B cell (primary cell): Measurements from ENCODE around the gene SPEN. TPM values are rescaled to one million over a fixed set of nuclear protein-coding genes. Genes with fewer than 3 reads are reported as not detected.
"Not testable (repeated sequence)": the region's sequence is repeated elsewhere in the genome, so short reads cannot be mapped to it uniquely, and the experiment has no call there.

Source experiments
- ATAC-seq: fragments of 200-7000 bp; cut with Tn5 transposase; one replicate; pipeline ENCODE4 v1.10.0; 2021; ENCODE audit warnings: low read depth, mild to moderate bottlenecking, moderate number of reproducible peaks, moderate library complexity
- CTCF ChIA-PET: fragments of 350-600 bp; sonication (Branson Sonifier 250); formaldehyde crosslinking; loops from one replicate; lab custom pipeline; 2021; ENCODE audit warnings: antibody characterized with exemption, inconsistent platforms; lab: Charles Lee
- POLR2A ChIA-PET: fragments of 350-600 bp; sonication (Branson Sonifier 250); formaldehyde crosslinking; loops from one replicate; lab custom pipeline; 2021; ENCODE audit warnings: antibody characterized with exemption; lab: Charles Lee
- DNase-seq: peaks from one replicate; pipeline ENCODE4 v3.0.0; 2013
- H2AFZ ChIP-seq: 2 replicates; pipeline ENCODE4 v1.6.1; 2012; ENCODE audit warnings: mild to moderate bottlenecking, low read depth, low read length; ENCODE audit not compliant: insufficient read depth, poor library complexity, severe bottlenecking
- H3K27ac ChIP-seq, 2 donors: 1 replicate in 1 of 2; 2 replicates in 1 of 2; pipeline ENCODE4 v1.5.1; 2012 to 2013; ENCODE audit warnings: low read length in 2 of 2, mild to moderate bottlenecking in 2 of 2, moderate library complexity in 1 of 2
- H3K27me3 ChIP-seq, 4 experiments: fragments of 200-600 bp in 1 of 4; sonication (generic) in 1 of 4; replicated peaks in 1 of 4; 1 replicate in 2 of 4; 2 replicates in 2 of 4; pipeline versions ENCODE4 v1.6.1 to v1.7.0; 2013 to 2016; ENCODE audit warnings: low read length in 3 of 4, mild to moderate bottlenecking in 2 of 4, mixed read lengths in 1 of 4, moderate library complexity in 1 of 4; ENCODE audit not compliant: insufficient read depth in 4 of 4, control insufficient read depth in 3 of 4; ENCODE audit errors: control extremely low read depth in 1 of 4
- H3K36me3 ChIP-seq, 2 experiments: replicated peaks in 1 of 2; 1 replicate in 1 of 2; 2 replicates in 1 of 2; pipeline versions ENCODE4 v1.6.1 to v1.7.1; 2013; ENCODE audit warnings: low read length in 1 of 2; ENCODE audit not compliant: insufficient read depth in 2 of 2, control insufficient read depth in 1 of 2; ENCODE audit errors: control extremely low read depth in 1 of 2, extremely low read depth in 1 of 2
- H3K4me1 ChIP-seq, 2 donors: fragments of 200-600 bp in 1 of 2; sonication (generic) in 1 of 2; 1 replicate in 1 of 2; 2 replicates in 1 of 2; pipeline versions ENCODE4 v1.5.1 to v1.6.1; 2013 to 2017; ENCODE audit warnings: low read length in 2 of 2; ENCODE audit not compliant: control insufficient read depth in 2 of 2, insufficient read depth in 2 of 2
- H3K4me2 ChIP-seq: replicated peaks from 2 replicates; pipeline ENCODE3; 2012; ENCODE audit warnings: mild to moderate bottlenecking, low read depth, low read length; ENCODE audit not compliant: poor library complexity, severe bottlenecking
- H3K4me3 ChIP-seq, 5 experiments: fragments of 200-600 bp in 1 of 5; sonication (generic) in 1 of 5; 1 replicate in 3 of 5; 2 replicates in 2 of 5; pipeline versions ENCODE4 v1.5.1 to v1.7.0; 2011 to 2016; ENCODE audit warnings: low read length in 4 of 5, mild to moderate bottlenecking in 4 of 5, low read depth in 2 of 5, control low read depth in 1 of 5, moderate library complexity in 1 of 5; ENCODE audit not compliant: insufficient read depth in 1 of 5; ENCODE audit errors: control extremely low read depth in 1 of 5, extremely low read depth in 1 of 5
- H3K79me2 ChIP-seq: fragments of 200-600 bp; sonication (generic); one replicate; pipeline ENCODE4 v1.6.0; 2016; ENCODE audit warnings: low read length; ENCODE audit not compliant: control insufficient read depth, insufficient read depth
- H3K9ac ChIP-seq: fragments of 200-600 bp; sonication (generic); 2 replicates; pipeline ENCODE4 v1.6.1; 2017; ENCODE audit warnings: mild to moderate bottlenecking, low read length, moderate library complexity
- H3K9me3 ChIP-seq, 3 donors: one replicate each; pipeline versions ENCODE4 v1.6.1 to v1.7.1; 2013; ENCODE audit warnings: low read length in 2 of 3; ENCODE audit not compliant: control insufficient read depth in 2 of 3, insufficient read depth in 1 of 3; ENCODE audit errors: control extremely low read depth in 1 of 3
- H4K20me1 ChIP-seq: 2 replicates; pipeline ENCODE4 v1.6.0; 2012; ENCODE audit warnings: mild to moderate bottlenecking, low read length; ENCODE audit not compliant: insufficient read depth, control insufficient read depth, poor library complexity, severe bottlenecking
- H3K27ac Mint-ChIP-seq: one replicate; pipeline ENCODE4 v1.8.0; 2021; ENCODE audit warnings: mixed read lengths
- H3K27me3 Mint-ChIP-seq: one replicate; pipeline ENCODE4 v1.8.0; 2021; ENCODE audit warnings: mixed read lengths
- H3K4me1 Mint-ChIP-seq: one replicate; pipeline ENCODE4 v1.8.0; 2021; ENCODE audit warnings: mixed read lengths
- H3K4me3 Mint-ChIP-seq: one replicate; pipeline ENCODE4 v1.8.0; 2021; ENCODE audit warnings: mixed read lengths
- H3K9me3 Mint-ChIP-seq: one replicate; pipeline ENCODE4 v1.8.0; 2022; ENCODE audit warnings: mixed read lengths; ENCODE audit not compliant: insufficient read depth
- CTCF ChIP-seq: fragments of 200-600 bp; IDR thresholded peaks from one replicate; pipeline ENCODE4 v1.8.0; 2022; ENCODE audit warnings: antibody characterized with exemption, mild to moderate bottlenecking
- EZH2 ChIP-seq: IDR thresholded peaks from 2 replicates; pipeline ENCODE4 v1.6.1; 2012; ENCODE audit warnings: borderline replicate concordance, low read depth, mild to moderate bottlenecking, moderate library complexity, low read length; ENCODE audit not compliant: insufficient read depth, poor library complexity, severe bottlenecking
- WGBS: methylation state at CpG from one replicate; pipeline ENCODE4 v1.1.5; 2013; ENCODE audit warnings: missing lambda C conversion rate; ENCODE audit not compliant: insufficient coverage; 5-methylcytosine and 5-hydroxymethylcytosine counted together
- intact Hi-C: fragments of 100-400 bp; cut with micrococcal nuclease; formaldehyde crosslinking; loops from one replicate; pipeline ENCODE4 v1.10.0; 2022
- polyA plus RNA-seq: library from polyadenylated mRNA; depleted of rRNA; stranded (reverse); fragments of >200 nt; gene quantifications from 2 replicates; pipeline ENCODE4 v1.2.3, GENCODE V29; 2012
- total RNA-seq, 2 donors: library from RNA; stranded (reverse); fragments of 120-200 nt in 1 of 2; gene quantifications; 1 replicate in 1 of 2; 2 replicates in 1 of 2; pipeline versions ENCODE4 v1.2.3 to v1.2.4, GENCODE V29; 2013 to 2022

The SPEN gene
- total and polyA plus RNA-seq, 2 donors (not counting 1 experiment from before 2014, with no cell fraction given): 29.1 to 126 TPM

GRCh38 chr1:15911141-15911540 is 63.6 kb downstream of the SPEN start:
- POLR2A ChIA-PET: interaction anchor here (0.6 kb wide), 2 partner anchors 14 to 105 kb away, joined by 3 read pairs; no protein-coding TSS in a partner anchor
- Histone ChIP-seq H2AFZ (no peak overlapping the region), H3K4me1 (peaks cover 6 to 7% of the 10 kb centered on the region in 2 donors), H3K4me2 (no peak overlapping the region), H3K9me3 (no peaks in the 10 kb centered on the region), H3K79me2 (peaks cover 95% of the 10 kb centered on the region), H3K27ac (no peak overlapping the region), H3K4me3 (no peak overlapping the region), H3K27me3 (no peaks in the 10 kb centered on the region), H3K36me3 (peaks cover 22 to 52% of the 10 kb centered on the region in 2 experiments), H4K20me1 (peaks cover 31% of the 10 kb centered on the region), H3K9ac (no peak overlapping the region)
- Mint-ChIP-seq H3K27me3 (no peaks in the 10 kb centered on the region), H3K27ac (no peak overlapping the region), H3K4me3 (no peak overlapping the region), H3K9me3 (no peaks in the 10 kb centered on the region), H3K4me1 (peaks cover 9% of the 10 kb centered on the region)
- WGBS: 100% methylated on average over 1 of the region's 1 CpG
- intact Hi-C loops: no loop called here
- TF ChIP-seq EZH2: no peak
- TF ChIP-seq CTCF: no peak
- no peak for DNase-seq
- CTCF ChIA-PET: interaction anchor here (1.7 to 2.7 kb wide), 2 partner anchors 9 to 96 kb away, joined by 7 to 13 read pairs; no protein-coding TSS in a partner anchor
- ATAC-seq: no peak

DNA sequence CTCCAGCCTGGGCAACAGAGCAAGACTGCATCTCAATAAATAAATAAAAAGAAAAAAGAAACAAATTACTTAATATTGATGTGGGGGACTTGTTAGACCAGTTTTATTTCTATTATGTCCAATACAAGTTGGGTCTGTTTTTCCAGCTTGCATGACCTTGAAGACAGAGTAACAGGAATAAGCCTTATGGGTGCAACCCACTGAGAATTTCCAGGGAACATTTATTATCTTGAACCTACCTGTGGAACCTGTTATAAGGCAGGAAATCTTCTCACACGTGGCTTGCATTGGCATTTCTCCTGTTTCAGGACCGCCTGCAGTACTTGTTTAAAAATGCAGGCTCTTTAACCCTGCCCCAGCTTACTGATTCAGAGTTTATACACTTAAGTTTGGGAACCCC is 64.4 kb downstream of the SPEN start:
- Mint-ChIP-seq H3K9me3 (no peaks in the 10 kb centered on the region), H3K27ac (no peak overlapping the region), H3K4me3 (no peak overlapping the region), H3K4me1 (peaks cover 15% of the 10 kb centered on the region), H3K27me3 (no peaks in the 10 kb centered on the region)
- Histone ChIP-seq H2AFZ (no peak overlapping the region), H3K9me3 (no peaks in the 10 kb centered on the region), H3K79me2 (peaks cover 94% of the 10 kb centered on the region), H4K20me1 (peaks cover 24% of the 10 kb centered on the region), H3K36me3 (peaks cover 22 to 60% of the 10 kb centered on the region in 2 experiments), H3K4me2 (no peak overlapping the region), H3K4me1 (peaks cover 6 to 13% of the 10 kb centered on the region in 2 donors), H3K4me3 (no peak overlapping the region), H3K27me3 (no peaks in the 10 kb centered on the region), H3K27ac (no peak overlapping the region), H3K9ac (no peak overlapping the region)
- TF ChIP-seq CTCF: no peak
- TF ChIP-seq EZH2: no peak
- CTCF ChIA-PET: interaction anchor here (1.7 to 2.7 kb wide), 2 partner anchors 8 to 96 kb away, joined by 7 to 13 read pairs; no protein-coding TSS in a partner anchor
- POLR2A ChIA-PET: no interaction called here
- intact Hi-C loops: no loop called here
- 94% methylated on average over 2 of the region's 2 CpGs for WGBS
- ATAC-seq (no peak), DNase-seq (no peak)

- H3K27me3 Mint-ChIP-seq, H3K27ac ChIP-seq, ATAC-seq, H3K9me3 Mint-ChIP-seq, H3K4me3 ChIP-seq, H3K4me2 ChIP-seq, POLR2A ChIA-PET, intact Hi-C loops, DNase-seq, H3K9ac ChIP-seq, H3K27ac Mint-ChIP-seq, H3K27me3 ChIP-seq, H3K4me3 Mint-ChIP-seq, H3K9me3 ChIP-seq, H2AFZ ChIP-seq: not testable (repeated sequence)
- no CpG with 5 or more reads among the region's 3 CpGs for WGBS
- CTCF ChIA-PET: interaction anchor here (1.6 to 1.9 kb wide), 2 partner anchors 12 to 98 kb away, joined by 4 to 6 read pairs; no protein-coding TSS in a partner anchor
- peaks cover 6 to 13% of the 10 kb centered on the region in 2 donors for H3K4me1 ChIP-seq
- peaks cover 23% of the 10 kb centered on the region for H3K4me1 Mint-ChIP-seq
- peaks cover 21 to 66% of the 10 kb centered on the region in 2 experiments for H3K36me3 ChIP-seq
- H3K79me2 ChIP-seq: peaks cover 85% of the 10 kb centered on the region
- peaks cover 11% of the 10 kb centered on the region for H4K20me1 ChIP-seq
These were observed 66.1 kb downstream of the SPEN start for GRCh38 chr1:15913607-15914006.
